ENCODE data around the gene OGA. TPM values are rescaled to one million over a fixed set of nuclear protein-coding genes. Genes with fewer than 3 reads are reported as not detected.

The OGA gene
- 84.1 and 111 TPM in 2 replicates for total RNA-seq

GRCh38 chr10:101818119-101818871, at the start of gene OGA:
Gene OGA, minus strand, starts transcription at chr10:101818444. Its CDS starts 422 bp downstream, at chr10:101818022.

GRCh38 chr10:101843032-101844021, 25.1 kb upstream of the OGA start, which contains the start of gene KCNIP2:
Gene KCNIP2, minus strand, starts transcription at chr10:101843800. Its CDS starts 232 bp downstream, at chr10:101843568.

GRCh38 chr10:101782811-101783735, 35.2 kb downstream of the OGA start, which contains the start of gene NPM3:
Gene NPM3, minus strand, starts transcription at chr10:101783446. Its CDS starts 56 bp downstream, at chr10:101783390.

DNA sequence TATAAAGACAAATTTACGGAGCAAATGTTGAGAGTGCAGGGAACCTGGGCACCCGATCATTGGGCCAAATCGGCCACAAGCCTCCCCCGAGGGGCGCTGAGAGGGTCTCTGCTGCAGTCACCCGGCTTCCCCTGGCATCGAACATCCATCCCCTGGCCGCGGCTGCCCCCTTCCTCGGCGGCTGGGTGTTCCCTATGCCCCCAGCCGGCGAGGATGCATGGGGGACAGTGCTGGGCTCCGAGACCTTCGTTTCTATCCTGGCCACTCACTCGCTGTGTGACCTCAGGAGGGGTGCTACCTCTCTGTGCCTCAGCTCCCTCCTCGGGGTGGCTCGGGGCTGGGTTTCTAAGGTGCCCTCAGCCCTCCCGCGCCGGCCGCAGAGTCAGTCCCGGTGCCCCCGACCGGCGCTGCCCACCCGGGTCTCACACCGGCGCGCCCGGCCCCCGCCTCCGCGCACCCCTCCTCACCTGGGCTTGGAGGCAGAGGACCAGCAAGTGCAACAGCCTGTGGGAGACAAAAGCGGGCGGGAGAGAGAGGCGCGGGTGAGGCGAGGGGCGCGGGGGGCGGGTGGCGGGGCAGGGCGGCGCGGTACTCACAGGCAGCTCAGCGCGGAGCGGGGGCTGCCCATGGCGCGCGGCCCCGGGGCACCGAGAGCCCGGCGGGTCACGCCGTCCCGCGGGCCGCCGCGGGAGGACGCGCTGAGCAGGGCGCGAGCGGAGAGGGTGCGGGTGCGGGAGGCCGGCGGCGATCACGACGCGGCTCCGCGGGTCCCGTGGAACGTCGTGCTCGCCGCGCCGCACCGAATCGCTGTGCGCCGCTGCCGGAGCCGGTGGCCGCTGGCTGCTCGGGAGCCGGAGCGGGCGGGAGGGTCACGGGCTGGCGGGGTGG, 42.7 kb downstream of the OGA start, which contains the start of gene FGF8:
FGF8 (minus strand) TSS at position 842 of the 888 bp plus-strand sequence; CDS start at position 628, 214 bp downstream.

Other genes with a start within 250 kb of the OGA start
- gene POLL, start 230.2 kb downstream of the OGA start, total RNA-seq: 6.6 and 11.6 TPM in 2 replicates
- gene DPCD, start 230.1 kb downstream of the OGA start, total RNA-seq: 43.4 and 55.0 TPM in 2 replicates
- gene FBXW4, start 123.3 kb downstream of the OGA start, total RNA-seq: 22.9 and 33.6 TPM in 2 replicates
- not detected in 2 replicates for gene FGF8, start 42.3 kb downstream of the OGA start, total RNA-seq
- gene NPM3, start 35.0 kb downstream of the OGA start, total RNA-seq: 130 and 156 TPM in 2 replicates
- 0.27 and 0.75 TPM in 2 replicates for gene KCNIP2, start 25.4 kb upstream of the OGA start, total RNA-seq
- 6.6 and 8.8 TPM in 2 replicates for gene ARMH3, start 237.7 kb upstream of the OGA start, total RNA-seq
- 26.4 and 31.1 TPM in 2 replicates for gene HPS6, start 246.9 kb upstream of the OGA start, total RNA-seq